HG02981 (cell line): Measurements from ENCODE around the gene PSMB5.

Source experiments
- ATAC-seq: cut with Tn5 transposase; IDR thresholded peaks from one replicate; pipeline ENCODE4 v1.9.1; 2021; ENCODE audit warnings: mild to moderate bottlenecking, moderate library complexity; ENCODE audit not compliant: unreplicated experiment

Gene PSMB5

GRCh38 chr14:23060536-23061260, 26.0 kb upstream of the PSMB5 start:
- ATAC-seq: no peak

- no peak for ATAC-seq
Observed at GRCh38 chr14:23058654-23059504, 24.2 kb upstream of the PSMB5 start.

- ATAC-seq: peak; percentile 57
Observed at GRCh38 chr14:23057757-23058653, 23.3 kb upstream of the PSMB5 start.

GRCh38 chr14:23056956-23057756, 22.5 kb upstream of the PSMB5 start, which contains the start of gene CDH24:
TSS of gene CDH24 (minus strand) at chr14:23057520. CDS start at chr14:23055733, 1,787 bp downstream.
- ATAC-seq: peak; percentile 45

GRCh38 chr14:23056145-23056955, 21.6 kb upstream of the PSMB5 start:
- peak; percentile 41 for ATAC-seq

- no peak for ATAC-seq
Observed at GRCh38 chr14:23055621-23056144, 21.0 kb upstream of the PSMB5 start.

- no peak for ATAC-seq
Observed at GRCh38 chr14:23055147-23055550, 20.4 kb upstream of the PSMB5 start.

- no peak for ATAC-seq
Observed at GRCh38 chr14:23054000-23054811, 19.5 kb upstream of the PSMB5 start.

GRCh38 chr14:23053426-23053825, 18.7 kb upstream of the PSMB5 start:
- ATAC-seq: no peak

- ATAC-seq: no peak
Observed at GRCh38 chr14:23052671-23053070, 18.0 kb upstream of the PSMB5 start.

- no peak for ATAC-seq
Observed at GRCh38 chr14:23052182-23052623, 17.5 kb upstream of the PSMB5 start.

GRCh38 chr14:23051141-23052057, 16.7 kb upstream of the PSMB5 start:
- no peak for ATAC-seq

GRCh38 chr14:23049011-23049410, 14.3 kb upstream of the PSMB5 start:
- no peak for ATAC-seq

- ATAC-seq: no peak
Observed at GRCh38 chr14:23047751-23048693, 13.3 kb upstream of the PSMB5 start.

- ATAC-seq: no peak
Observed at GRCh38 chr14:23047034-23047634, 12.4 kb upstream of the PSMB5 start.
